ENCODE data around the gene DDX27. TPM values are rescaled to one million over a fixed set of nuclear protein-coding genes. Genes with fewer than 3 reads are reported as not detected.
A peak's percentile ranks its signal among the peaks of the same experiment; 100 is the strongest.

The DDX27 gene
- total and polyA plus RNA-seq, 9 of the 15 experiments (the other 6 are each of a cell fraction or from before 2014, with no cell fraction given), result 17.9 to 79.3 (median 57.0) TPM

GRCh38 chr20:49278036-49278817, 59.0 kb downstream of the DDX27 start, which contains the start of gene ZNFX1 (continued):
- TF ChIP-seq ARID3B (CRISPR knock-in tag; IDR thresholded peaks at IDR 0.05; ENCODE audit: borderline replicate concordance) (0 out of 2 replicates have a peak, but pooled peaks have one; percentile 31), PURB (CRISPR knock-in tag; IDR thresholded peaks at IDR 0.05; ENCODE audit: low read depth) (no peak), IRF2 (CRISPR knock-in tag; IDR thresholded peaks at IDR 0.05) (peak; percentile 99), ZNF778 (CRISPR knock-in tag; IDR thresholded peaks at IDR 0.05) (no peak), CXXC5 (CRISPR knock-in tag; IDR thresholded peaks at IDR 0.05) (peak; percentile 92), TEAD4 (IDR thresholded peaks at IDR 0.05; ENCODE audit: low read length) (peak; percentile 28; the same call in 1 of the 2 replicates), TEAD4 (CRISPR knock-in tag; IDR thresholded peaks at IDR 0.05; ENCODE audit: borderline replicate concordance) (no peak), TAF9B (IDR thresholded peaks at IDR 0.05; ENCODE audit: partially characterized antibody) (peak; percentile 96), HMG20A (CRISPR knock-in tag; conservative IDR thresholded peaks at IDR 0.05) (no peak), FOXJ2 (tag; IDR thresholded peaks at IDR 0.05) (peak; percentile 15; the same call in 1 of the 2 replicates), MEF2D (tag; conservative IDR thresholded peaks at IDR 0.05; ENCODE audit: low read depth) (no peak), CC2D1A (IDR thresholded peaks at IDR 0.05) (no peak), PYGO2 (tag; IDR thresholded peaks at IDR 0.05) (no peak), ZNF143 (CRISPR knock-in tag; IDR thresholded peaks at IDR 0.05) (peak; percentile 93), ZNF431 (CRISPR knock-in tag; IDR thresholded peaks at IDR 0.05) (peak; percentile 13; the same call in 1 of the 2 replicates), NCOA1 (IDR thresholded peaks at IDR 0.05; ENCODE audit: low read depth) (peak; percentile 48; the same call in 1 of the 2 replicates), GMEB1 (CRISPR knock-in tag; IDR thresholded peaks at IDR 0.05) (peak; percentile 59), ELF2 (CRISPR knock-in tag; IDR thresholded peaks at IDR 0.05) (peak; percentile 52; the same call in 1 of the 2 replicates), ZFX (CRISPR knock-in tag; IDR thresholded peaks at IDR 0.05) (peak; percentile 99), MYC (IDR thresholded peaks at IDR 0.05; ENCODE audit: low read depth, low read length) (peak; percentile 94), MYC (CRISPR knock-in tag; IDR thresholded peaks at IDR 0.05; ENCODE audit: borderline replicate concordance, low read depth) (no peak), E2F1 (CRISPR knock-in tag; IDR thresholded peaks at IDR 0.05) (peak; percentile 98), FUS (optimal IDR thresholded peaks at IDR 0.05; ENCODE audit: low read depth, low read length) (peak; percentile 93), ZC3H8 (IDR thresholded peaks at IDR 0.05) (0 out of 2 replicates have a peak, but pooled peaks have one; percentile 34)
- TF ChIP-seq, protein P1, sequence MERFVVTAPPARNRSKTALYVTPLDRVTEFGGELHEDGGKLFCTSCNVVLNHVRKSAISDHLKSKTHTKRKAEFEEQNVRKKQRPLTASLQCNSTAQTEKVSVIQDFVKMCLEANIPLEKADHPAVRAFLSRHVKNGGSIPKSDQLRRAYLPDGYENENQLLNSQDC (CRISPR knock-in tag; IDR thresholded peaks at IDR 0.05), result peak; percentile 95
